Measurements from ENCODE around the gene BMPR1A. TPM values are rescaled to one million over a fixed set of nuclear protein-coding genes. Genes with fewer than 3 reads are reported as not detected.

BMPR1A gene
- total RNA-seq, 1 experiment from 2014 or later, result 63.2 TPM

- H3K9me3 ChIP-seq, result no peaks in the 10 kb centered on the region
- intact Hi-C loops (cut with micrococcal nuclease; ENCODE audit: unreplicated experiment), result no loop called here
- CTCF ChIA-PET, result no interaction called here
- H3K4me1 ChIP-seq, result no peaks in the 10 kb centered on the region
- H3K27me3 Mint-ChIP-seq (ENCODE audit: insufficient read depth, unreplicated experiment), result no peaks in the 10 kb centered on the region
- no peak overlapping the region for H3K4me3 ChIP-seq (ENCODE audit: low read depth, low read length)
- POLR2A ChIA-PET, result interaction anchor here (0.9 kb wide), 1 partner anchor 120 kb away, joined by 3 read pairs; no protein-coding TSS in a partner anchor
- H3K36me3 ChIP-seq (ENCODE audit: control insufficient read depth, insufficient read depth, low read length), result no peaks in the 10 kb centered on the region
- H3K36me3 Mint-ChIP-seq (ENCODE audit: insufficient read depth, unreplicated experiment), result peaks cover 6% of the 10 kb centered on the region
- no peak overlapping the region for H3K4me3 Mint-ChIP-seq (ENCODE audit: unreplicated experiment)
- BruUV-seq (replicated peaks), result no TSS peak
- no peak for TF ChIP-seq CTCF (IDR thresholded peaks at IDR 0.05; ENCODE audit: insufficient read depth in 1 of 2, low read depth in 1 of 2, low read length in 1 of 2, severe bottlenecking in 1 of 2, unreplicated experiment in 1 of 2)
- H3K9me3 Mint-ChIP-seq (ENCODE audit: unreplicated experiment), result no peaks in the 10 kb centered on the region
- peaks cover 9% of the 10 kb centered on the region for H3K4me1 Mint-ChIP-seq (ENCODE audit: low read depth, unreplicated experiment)
- H3K27me3 ChIP-seq (replicated peaks; ENCODE audit: control insufficient read depth, insufficient read depth, low read length), result no peaks in the 10 kb centered on the region
- no peak for DNase-seq
- no peak overlapping the region for H3K27ac Mint-ChIP-seq (ENCODE audit: unreplicated experiment)
Measured at GRCh38 chr10:86836044-86836443, 79.6 kb downstream of the BMPR1A start.

GRCh38 chr10:86837663-86838062, 81.2 kb downstream of the BMPR1A start:
- intact Hi-C loops (cut with micrococcal nuclease; ENCODE audit: unreplicated experiment), result no loop called here
- POLR2A ChIA-PET, result no interaction called here

GRCh38 chr10:86840498-86840897, 84.1 kb downstream of the BMPR1A start:
- Histone ChIP-seq H3K4me1 (no peaks in the 10 kb centered on the region), H3K4me3 (ENCODE audit: low read depth, low read length) (no peak overlapping the region), H3K9me3 (no peaks in the 10 kb centered on the region), H3K36me3 (ENCODE audit: control insufficient read depth, insufficient read depth, low read length) (0 out of 2 replicates have a peak, but pooled peaks cover 2% of the 10 kb centered on the region), H3K27me3 (replicated peaks; ENCODE audit: control insufficient read depth, insufficient read depth, low read length) (no peaks in the 10 kb centered on the region)
- intact Hi-C loops (cut with micrococcal nuclease; ENCODE audit: unreplicated experiment), result no loop called here
- Mint-ChIP-seq H3K36me3 (ENCODE audit: insufficient read depth, unreplicated experiment) (peaks cover 10% of the 10 kb centered on the region), H3K4me1 (ENCODE audit: low read depth, unreplicated experiment) (peaks cover 9% of the 10 kb centered on the region), H3K27me3 (ENCODE audit: insufficient read depth, unreplicated experiment) (no peaks in the 10 kb centered on the region), H3K4me3 (ENCODE audit: unreplicated experiment) (no peak overlapping the region), H3K27ac (ENCODE audit: unreplicated experiment) (no peak overlapping the region), H3K9me3 (ENCODE audit: unreplicated experiment) (no peaks in the 10 kb centered on the region)
- CTCF ChIA-PET, result no interaction called here
- TF ChIP-seq CTCF (IDR thresholded peaks at IDR 0.05; ENCODE audit: insufficient read depth in 1 of 2, low read depth in 1 of 2, low read length in 1 of 2, severe bottlenecking in 1 of 2, unreplicated experiment in 1 of 2), result no peak
- no peak for DNase-seq
- POLR2A ChIA-PET, result no interaction called here
- no TSS peak for BruUV-seq (replicated peaks)

More at GRCh38 chr10:86837663-86838062, 81.2 kb downstream of the BMPR1A start:
- no TSS peak for BruUV-seq (replicated peaks)
- DNase-seq, result no peak
- TF ChIP-seq CTCF (IDR thresholded peaks at IDR 0.05; ENCODE audit: insufficient read depth in 1 of 2, low read depth in 1 of 2, low read length in 1 of 2, severe bottlenecking in 1 of 2, unreplicated experiment in 1 of 2), result no peak
- no peak overlapping the region for H3K27ac Mint-ChIP-seq (ENCODE audit: unreplicated experiment)
- H3K27me3 Mint-ChIP-seq (ENCODE audit: insufficient read depth, unreplicated experiment), result no peaks in the 10 kb centered on the region
- no peaks in the 10 kb centered on the region for H3K9me3 Mint-ChIP-seq (ENCODE audit: unreplicated experiment)
- H3K36me3 Mint-ChIP-seq (ENCODE audit: insufficient read depth, unreplicated experiment), result peaks cover 7% of the 10 kb centered on the region
- Histone ChIP-seq H3K4me1 (no peaks in the 10 kb centered on the region), H3K4me3 (ENCODE audit: low read depth, low read length) (no peak overlapping the region), H3K27me3 (replicated peaks; ENCODE audit: control insufficient read depth, insufficient read depth, low read length) (no peaks in the 10 kb centered on the region), H3K9me3 (no peaks in the 10 kb centered on the region), H3K36me3 (ENCODE audit: control insufficient read depth, insufficient read depth, low read length) (no peaks in the 10 kb centered on the region)
- H3K4me1 Mint-ChIP-seq (ENCODE audit: low read depth, unreplicated experiment), result peaks cover 9% of the 10 kb centered on the region
- H3K4me3 Mint-ChIP-seq (ENCODE audit: unreplicated experiment), result no peak overlapping the region
- CTCF ChIA-PET, result no interaction called here

Measured in Caco-2 (cell line).